HG03571 (cell line): ENCODE results near the gene KPNB1.

Source experiments
- ATAC-seq: cut with Tn5 transposase; IDR thresholded peaks from one replicate; pipeline ENCODE4 v1.9.1; 2021; ENCODE audit not compliant: unreplicated experiment

The KPNB1 gene

DNA sequence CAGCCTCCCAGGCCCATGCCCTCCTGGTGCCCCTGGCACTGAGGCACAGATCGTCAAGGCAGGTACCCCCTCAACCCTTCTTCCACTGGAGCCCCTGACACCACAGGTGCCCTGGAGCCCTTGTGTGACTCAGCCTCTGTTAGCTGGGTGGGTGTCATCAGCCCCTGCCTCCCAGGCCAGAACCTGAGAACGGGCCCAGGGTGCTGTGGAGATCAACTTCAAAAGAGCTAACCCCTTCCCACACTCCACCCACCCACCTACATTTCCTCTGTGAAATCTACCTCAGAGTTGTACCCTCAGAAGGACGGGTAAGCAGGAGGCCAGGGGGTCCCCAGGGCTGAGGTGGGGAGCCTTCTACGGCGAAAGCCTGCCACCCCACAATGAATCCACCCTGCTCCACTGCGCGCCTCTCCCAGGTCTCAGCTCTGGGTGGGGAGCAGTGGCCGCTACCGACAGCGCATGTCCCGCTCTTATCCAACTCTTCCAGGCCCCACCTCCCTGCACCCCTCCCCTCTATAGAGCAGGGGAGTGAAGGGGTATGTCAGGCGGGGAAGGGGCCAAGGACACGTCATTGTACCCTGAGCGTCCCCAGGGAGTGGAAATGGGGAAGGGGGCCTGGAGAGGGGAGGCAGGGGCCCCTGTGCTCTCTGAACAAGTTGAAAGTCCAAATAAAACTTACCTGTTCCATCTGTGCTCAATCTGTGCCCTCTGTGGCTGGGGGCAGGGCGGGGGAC, 61.8 kb downstream of the KPNB1 start:
- no peak for ATAC-seq

DNA sequence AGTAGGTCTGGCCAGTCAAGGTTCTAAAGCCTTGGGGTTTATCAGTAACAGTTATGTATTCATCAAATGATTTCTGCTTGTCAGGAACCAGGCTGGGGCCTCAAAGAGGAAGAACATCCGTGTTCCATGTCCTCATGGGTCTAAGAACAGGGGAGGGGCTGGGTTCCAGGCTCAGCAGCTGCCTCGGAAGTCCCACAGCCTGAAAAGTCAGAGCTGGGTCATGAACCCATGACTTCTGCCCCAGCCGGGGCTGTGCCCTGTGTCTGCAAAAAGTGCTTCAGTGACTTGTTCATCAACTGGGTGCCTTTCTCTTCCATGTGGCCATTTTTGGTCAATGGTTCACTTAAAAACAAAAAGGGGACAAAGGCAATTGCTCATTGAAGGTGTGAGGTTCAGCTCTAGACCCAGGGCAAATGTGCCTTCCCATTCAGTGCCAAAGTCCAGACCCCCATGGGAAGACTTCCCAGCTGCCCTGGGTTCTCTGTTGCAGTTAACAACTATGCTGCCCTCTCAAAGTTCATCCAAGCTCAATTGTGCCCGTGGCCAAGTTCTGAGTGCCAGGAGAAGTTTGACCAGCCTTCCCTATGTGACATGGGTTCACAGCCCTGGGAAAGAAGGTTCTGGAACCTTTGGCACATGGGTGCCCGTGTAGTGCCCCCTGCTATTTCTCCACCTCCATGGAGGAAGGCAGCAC, 62.8 kb downstream of the KPNB1 start:
- no peak for ATAC-seq

- no peak for ATAC-seq
Measured at GRCh38 chr17:47713980-47714700, 64.4 kb downstream of the KPNB1 start.

- ATAC-seq = no peak
Measured at GRCh38 chr17:47714773-47715396, 65.2 kb downstream of the KPNB1 start.

GRCh38 chr17:47715669-47716325, 66.1 kb downstream of the KPNB1 start:
- ATAC-seq = no peak

GRCh38 chr17:47716375-47716774, 66.7 kb downstream of the KPNB1 start:
- no peak for ATAC-seq

GRCh38 chr17:47717261-47717697, 67.6 kb downstream of the KPNB1 start:
- ATAC-seq = no peak

- ATAC-seq = no peak
Measured at GRCh38 chr17:47717979-47718621, 68.4 kb downstream of the KPNB1 start.

DNA sequence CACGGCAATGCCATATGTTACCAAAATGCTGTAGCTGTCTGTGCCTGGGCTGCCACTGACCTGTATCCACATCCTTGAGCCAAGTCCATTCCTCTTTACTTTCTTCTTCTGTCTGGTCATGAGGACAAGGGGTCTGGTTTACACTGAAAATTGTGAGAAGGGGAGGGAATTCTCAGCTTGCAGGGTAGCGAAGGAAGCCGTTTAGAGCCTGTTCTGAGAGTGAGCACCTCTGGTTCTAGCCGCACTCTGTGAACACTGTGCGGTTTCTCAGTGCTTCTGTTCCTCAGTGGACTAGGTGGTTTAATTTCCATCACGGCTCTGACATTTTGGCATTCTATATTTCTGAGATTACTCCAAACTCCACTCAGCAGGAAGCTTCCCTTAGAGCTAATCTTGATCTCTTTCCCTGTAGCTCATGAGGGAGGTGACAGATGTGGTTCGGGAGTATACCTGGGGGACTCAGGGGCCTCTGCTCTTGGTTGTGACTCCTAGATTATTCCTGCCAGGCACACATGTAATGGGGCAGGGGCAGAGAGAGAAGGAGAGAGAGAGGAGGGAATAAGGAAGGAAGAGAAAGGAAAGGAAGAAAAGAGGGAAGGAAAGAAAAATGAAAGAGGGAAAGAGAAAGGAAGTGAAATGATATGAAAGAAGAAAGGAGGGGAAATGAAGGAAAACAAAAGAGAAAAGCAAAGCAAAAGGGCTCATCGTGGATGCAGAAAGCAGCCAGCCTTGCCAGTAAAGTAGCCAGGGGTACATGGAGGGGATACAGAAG, 69.1 kb downstream of the KPNB1 start:
- ATAC-seq = no peak

- no peak for ATAC-seq
Measured at GRCh38 chr17:47719411-47720152, 69.9 kb downstream of the KPNB1 start.

- ATAC-seq = no peak
Measured at GRCh38 chr17:47720196-47720595, 70.5 kb downstream of the KPNB1 start.

GRCh38 chr17:47720754-47721533, 71.2 kb downstream of the KPNB1 start:
- ATAC-seq = no peak

DNA sequence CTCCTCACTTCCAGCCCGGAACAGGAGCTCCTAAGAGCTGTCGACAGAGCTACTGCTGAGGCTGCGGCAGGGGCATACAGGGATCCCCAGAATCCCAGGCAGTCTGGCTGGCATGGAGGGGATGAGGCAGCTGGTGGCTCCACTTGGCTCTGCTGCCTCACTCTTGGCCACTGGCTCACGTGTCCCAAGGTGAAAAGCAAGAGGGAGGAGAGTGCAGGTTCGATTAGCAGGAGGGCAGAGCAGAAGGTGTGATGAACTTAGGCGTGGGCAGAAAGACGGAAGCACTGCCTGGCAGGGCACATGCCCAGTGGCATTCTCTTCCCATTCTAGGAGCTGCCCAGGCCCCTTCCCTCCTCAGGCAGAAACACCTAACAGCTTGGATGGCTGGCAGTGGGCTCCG, 72.0 kb downstream of the KPNB1 start:
- ATAC-seq = no peak

DNA sequence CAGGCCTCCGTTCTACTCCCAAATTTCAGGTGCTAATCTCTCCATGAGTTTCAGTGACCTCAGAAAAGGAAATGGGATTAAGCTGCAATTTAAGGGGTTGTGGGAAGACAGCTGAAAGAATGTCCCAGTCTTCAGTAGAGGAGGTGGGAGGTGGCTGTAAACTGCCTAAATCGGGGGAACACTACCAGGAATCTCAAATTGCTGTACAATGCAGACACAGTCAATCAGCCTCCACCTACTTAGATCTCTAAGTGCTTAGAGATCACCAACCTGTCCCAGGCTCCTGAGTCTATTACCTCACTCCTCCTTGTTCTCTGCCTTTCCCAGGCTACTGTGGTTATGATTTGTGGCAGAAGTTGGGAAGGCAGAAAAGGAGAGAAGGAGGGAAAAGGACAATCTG, 75.0 kb downstream of the KPNB1 start:
- ATAC-seq = no peak

DNA sequence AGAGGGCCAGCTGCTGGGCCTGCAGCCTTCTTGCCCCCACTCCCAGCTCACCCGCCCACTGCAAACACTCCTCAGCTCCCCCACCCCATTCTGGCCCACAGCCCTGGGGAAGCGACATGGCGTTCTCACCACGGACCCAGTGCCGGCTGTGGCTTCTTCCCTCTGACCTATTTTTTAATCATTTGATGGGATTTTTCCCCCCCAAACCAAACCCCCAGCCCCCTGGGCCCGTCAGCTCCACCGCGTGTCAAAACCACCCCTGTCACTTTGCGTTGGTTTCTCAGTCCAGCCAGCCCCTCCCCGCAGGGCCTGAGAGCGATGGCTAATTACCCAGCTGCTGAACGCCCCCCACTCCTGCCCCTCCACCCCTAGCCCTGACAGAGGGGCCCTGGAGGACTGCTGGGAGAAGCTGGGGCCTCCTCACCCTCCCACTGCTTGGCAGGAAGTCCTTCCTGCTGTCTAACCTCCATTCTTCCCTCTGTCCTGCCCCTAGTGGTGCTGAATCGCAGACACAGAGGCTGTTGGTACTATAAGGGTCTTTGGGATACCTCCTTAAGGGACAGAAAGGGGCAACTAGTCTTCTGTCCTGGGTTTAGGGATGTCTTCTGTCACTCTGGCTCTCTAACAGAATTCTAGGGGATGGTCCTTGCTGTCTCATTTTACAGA, 75.9 kb downstream of the KPNB1 start:
- ATAC-seq = no peak

DNA sequence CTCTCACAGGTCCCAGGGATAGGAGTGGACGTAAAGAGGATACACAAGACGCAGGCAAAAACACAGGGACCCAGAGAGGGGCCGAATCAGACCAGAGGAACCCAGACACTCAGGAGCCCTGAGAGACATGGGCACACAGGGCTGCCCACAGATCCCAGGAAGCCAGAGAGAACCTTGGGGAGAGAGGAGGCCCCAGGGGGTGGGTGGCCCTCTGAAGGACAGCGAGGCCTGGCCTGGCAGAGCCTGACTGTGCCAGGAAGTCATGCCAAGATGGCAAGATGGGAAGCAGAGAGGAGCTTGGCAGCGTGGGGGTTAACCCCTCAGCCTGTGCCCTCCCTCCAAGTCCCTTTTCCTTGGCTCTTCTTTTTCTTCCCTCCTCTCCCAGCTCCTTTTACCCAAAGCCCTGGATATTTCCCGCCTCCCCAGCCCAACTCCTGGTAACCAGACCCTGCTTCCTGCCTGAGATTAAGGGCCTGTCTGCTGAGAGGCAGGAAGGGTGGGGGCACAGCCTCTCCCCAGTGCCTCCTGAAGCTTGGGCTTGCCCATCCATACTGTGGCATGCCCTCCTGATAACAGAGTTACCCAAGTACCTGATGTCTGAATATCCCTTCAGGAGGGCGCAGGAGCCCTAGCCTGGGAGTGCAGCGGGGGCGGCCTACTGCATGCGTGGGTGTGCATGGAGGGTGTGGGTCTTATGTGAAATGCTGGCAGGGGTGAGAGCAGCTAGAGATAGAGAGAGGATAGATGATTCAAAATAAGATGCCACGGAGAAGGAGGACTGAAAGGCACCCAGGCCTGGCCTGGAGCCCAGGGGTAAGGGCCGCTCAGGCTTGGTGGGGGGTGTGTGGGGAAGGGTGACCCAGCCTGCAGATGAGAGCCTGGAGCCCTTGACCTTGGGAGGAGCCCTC, 77.3 kb downstream of the KPNB1 start:
- ATAC-seq = no peak

GRCh38 chr17:47727704-47728036, 78.0 kb downstream of the KPNB1 start:
- ATAC-seq = no peak
